Testis (tissue), 3 donors: Measurements from ENCODE around the gene FBXW9. TPM values are rescaled to one million over a fixed set of nuclear protein-coding genes. Genes with fewer than 3 reads are reported as not detected.

ENCODE experiments used
- DNase-seq: peaks from one replicate; pipeline ENCODE4 v3.0.0-alpha.2; 2019
- H3K27ac ChIP-seq, 2 donors: fragments of 200-600 bp; sonication (generic); one replicate each; pipeline ENCODE4 v1.5.1; 2019
- H3K27me3 ChIP-seq: fragments of 200-600 bp; sonication (generic); one replicate; pipeline ENCODE4 v1.5.1; 2019
- H3K36me3 ChIP-seq: fragments of 200-600 bp; sonication (generic); one replicate; pipeline ENCODE4 v1.5.1; 2017; ENCODE audit warnings: low read depth; ENCODE audit errors: missing control alignments
- H3K4me1 ChIP-seq: fragments of 200-600 bp; sonication (generic); one replicate; pipeline ENCODE4 v1.5.1; 2019
- H3K4me3 ChIP-seq, 2 donors: fragments of 200-600 bp; sonication (generic); one replicate each; pipeline ENCODE4 v1.5.1; 2017 to 2019
- H3K9me3 ChIP-seq: fragments of 200-600 bp; sonication (generic); one replicate; pipeline ENCODE4 v1.5.1; 2017
- CTCF ChIP-seq, 3 experiments: fragments of 450-650 bp in 2 of 3; fragments of 200-600 bp in 1 of 3; sonication (generic) in 1 of 3; IDR thresholded peaks; one replicate each; pipeline ENCODE4 v1.5.1; 2016 to 2019; ENCODE audit warnings: antibody characterized with exemption in 3 of 3, mild to moderate bottlenecking in 2 of 3, moderate library complexity in 1 of 3
- POLR2A ChIP-seq: fragments of 450-650 bp; IDR thresholded peaks from one replicate; pipeline ENCODE4 v1.6.1; 2017; ENCODE audit warnings: antibody characterized with exemption, mild to moderate bottlenecking, moderate library complexity
- WGBS, 2 donors: methylation state at CpG; one replicate each; pipeline ENCODE4 v1.1.5; 2018; 5-methylcytosine and 5-hydroxymethylcytosine counted together
- intact Hi-C: fragments of 100-400 bp; cut with DNase I; formaldehyde crosslinking; loops from one replicate; pipeline ENCODE4 v1.15.1; 2023; ENCODE audit warnings: low total_unique reads
- polyA plus RNA-seq: library from polyadenylated mRNA; stranded (reverse); fragments of 350-450 nt; fragmentation: Illumina TruSeq; extraction: RNeasy Lipid Tissue Mini Kit (QIAGEN cat#74804); gene quantifications from one replicate; pipeline ENCODE4 v1.2.3, GENCODE V29; 2014; ENCODE audit warnings: low read depth, low replicate concordance; ENCODE audit not compliant: insufficient read depth
- total RNA-seq, 2 donors: library from RNA; depleted of rRNA; stranded (reverse); fragments of >200 nt; gene quantifications; one replicate each; pipeline ENCODE4 v1.2.3, GENCODE V29; 2016

FBXW9 gene
- total and polyA plus RNA-seq, 3 donors from 2014 or later = 20.5 to 27.4 (median 23.3) TPM

- peak; percentile 36 for DNase-seq
- intact Hi-C loops = loop anchor here (10.0 kb wide), 1 partner anchor 61 kb away; the partner anchor contains the start of gene JUNB
- H3K27me3 ChIP-seq = no peaks in the 10 kb centered on the region
- H3K36me3 ChIP-seq = no peaks in the 10 kb centered on the region
- no peak for TF ChIP-seq CTCF (IDR thresholded peaks at IDR 0.05)
- no peak for TF ChIP-seq POLR2A
- H3K27ac ChIP-seq = peak overlapping the region; percentile 85 to 89
- WGBS, 2 donors = 2 to 7% methylated on average over 10 to 15 of the region's 15 CpGs
- H3K9me3 ChIP-seq = no peaks in the 10 kb centered on the region
- H3K4me1 ChIP-seq = peaks cover 22% of the 10 kb centered on the region
- H3K4me3 ChIP-seq = peak overlapping the region; percentile 90 to 91
Measured at GRCh38 chr19:12733369-12734214, 37.2 kb upstream of the FBXW9 start.

- TF ChIP-seq CTCF (IDR thresholded peaks at IDR 0.05) (no peak), POLR2A (no peak)
- intact Hi-C loops = loop anchor here (10.0 kb wide), 1 partner anchor 63 kb away; the partner anchor contains the start of gene JUNB
- no peak for DNase-seq
- H3K9me3 ChIP-seq = no peaks in the 10 kb centered on the region
- no peaks in the 10 kb centered on the region for H3K36me3 ChIP-seq
- H3K27ac ChIP-seq = no peak overlapping the region
- no peaks in the 10 kb centered on the region for H3K27me3 ChIP-seq
- no peak overlapping the region for H3K4me3 ChIP-seq
- 90 to 93% methylated on average over 21 to 24 of the region's 24 CpGs for WGBS, 2 donors
- H3K4me1 ChIP-seq = peaks cover 16% of the 10 kb centered on the region
Measured at GRCh38 chr19:12731337-12731736, 34.9 kb upstream of the FBXW9 start.

- no peaks in the 10 kb centered on the region for H3K9me3 ChIP-seq
- intact Hi-C loops = loop anchor here (10.0 kb wide), 1 partner anchor 65 kb away; the partner anchor contains the start of gene JUNB
- H3K27me3 ChIP-seq = no peaks in the 10 kb centered on the region
- 71 to 72% methylated on average over 3 of the region's 3 CpGs for WGBS, 2 donors
- H3K4me3 ChIP-seq = no peak overlapping the region
- TF ChIP-seq CTCF (IDR thresholded peaks at IDR 0.05) = no peak
- DNase-seq = no peak
- no peak overlapping the region for H3K27ac ChIP-seq
- H3K36me3 ChIP-seq = no peaks in the 10 kb centered on the region
- H3K4me1 ChIP-seq = peaks cover 16% of the 10 kb centered on the region
Measured at GRCh38 chr19:12730064-12730463, 33.6 kb upstream of the FBXW9 start.

GRCh38 chr19:12727745-12728433 is 31.5 kb upstream of the FBXW9 start:
- H3K4me3 ChIP-seq = no peak overlapping the region
- no peaks in the 10 kb centered on the region for H3K36me3 ChIP-seq
- WGBS, 2 donors = 85 to 94% methylated on average over 8 to 9 of the region's 9 CpGs
- H3K4me1 ChIP-seq = peaks cover 23% of the 10 kb centered on the region
- DNase-seq = no peak
- TF ChIP-seq POLR2A = no peak
- TF ChIP-seq CTCF (IDR thresholded peaks at IDR 0.05) = no peak
- no peaks in the 10 kb centered on the region for H3K9me3 ChIP-seq
- no peaks in the 10 kb centered on the region for H3K27me3 ChIP-seq
- intact Hi-C loops = no loop called here
- H3K27ac ChIP-seq = no peak overlapping the region
